ENCODE data around the gene ZNF718.
"Not testable (repeated sequence)": the region's sequence is repeated elsewhere in the genome, so short reads cannot be mapped to it uniquely, and the experiment has no call there.

DNA sequence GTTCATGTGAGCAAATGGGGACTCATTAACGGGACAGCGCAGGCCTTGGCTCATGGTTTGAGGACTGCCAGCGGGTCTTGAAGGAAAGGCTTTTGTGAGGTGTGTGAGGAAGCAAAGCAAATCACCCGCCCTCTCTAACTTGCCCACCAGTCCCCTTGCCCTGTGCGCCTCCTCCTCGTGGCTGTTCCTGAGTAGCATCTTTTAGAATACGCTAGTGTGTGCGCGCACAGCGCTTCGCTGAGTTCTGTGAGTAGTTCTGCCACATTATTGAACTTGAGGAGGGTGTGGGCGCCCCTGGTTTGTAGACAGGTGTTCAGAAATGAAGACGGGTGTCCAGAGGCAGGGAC is 88.9 kb downstream of the ZNF718 start:
- TF ChIP-seq, protein P1, sequence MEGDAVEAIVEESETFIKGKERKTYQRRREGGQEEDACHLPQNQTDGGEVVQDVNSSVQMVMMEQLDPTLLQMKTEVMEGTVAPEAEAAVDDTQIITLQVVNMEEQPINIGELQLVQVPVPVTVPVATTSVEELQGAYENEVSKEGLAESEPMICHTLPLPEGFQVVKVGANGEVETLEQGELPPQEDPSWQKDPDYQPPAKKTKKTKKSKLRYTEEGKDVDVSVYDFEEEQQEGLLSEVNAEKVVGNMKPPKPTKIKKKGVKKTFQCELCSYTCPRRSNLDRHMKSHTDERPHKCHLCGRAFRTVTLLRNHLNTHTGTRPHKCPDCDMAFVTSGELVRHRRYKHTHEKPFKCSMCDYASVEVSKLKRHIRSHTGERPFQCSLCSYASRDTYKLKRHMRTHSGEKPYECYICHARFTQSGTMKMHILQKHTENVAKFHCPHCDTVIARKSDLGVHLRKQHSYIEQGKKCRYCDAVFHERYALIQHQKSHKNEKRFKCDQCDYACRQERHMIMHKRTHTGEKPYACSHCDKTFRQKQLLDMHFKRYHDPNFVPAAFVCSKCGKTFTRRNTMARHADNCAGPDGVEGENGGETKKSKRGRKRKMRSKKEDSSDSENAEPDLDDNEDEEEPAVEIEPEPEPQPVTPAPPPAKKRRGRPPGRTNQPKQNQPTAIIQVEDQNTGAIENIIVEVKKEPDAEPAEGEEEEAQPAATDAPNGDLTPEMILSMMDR (IDR thresholded peaks at IDR 0.05): not testable (repeated sequence)
- TF ChIP-seq POLR2A (IDR thresholded peaks at IDR 0.05): not testable (repeated sequence)
